Measurements from ENCODE around the gene BORCS5.

Gene BORCS5

DNA sequence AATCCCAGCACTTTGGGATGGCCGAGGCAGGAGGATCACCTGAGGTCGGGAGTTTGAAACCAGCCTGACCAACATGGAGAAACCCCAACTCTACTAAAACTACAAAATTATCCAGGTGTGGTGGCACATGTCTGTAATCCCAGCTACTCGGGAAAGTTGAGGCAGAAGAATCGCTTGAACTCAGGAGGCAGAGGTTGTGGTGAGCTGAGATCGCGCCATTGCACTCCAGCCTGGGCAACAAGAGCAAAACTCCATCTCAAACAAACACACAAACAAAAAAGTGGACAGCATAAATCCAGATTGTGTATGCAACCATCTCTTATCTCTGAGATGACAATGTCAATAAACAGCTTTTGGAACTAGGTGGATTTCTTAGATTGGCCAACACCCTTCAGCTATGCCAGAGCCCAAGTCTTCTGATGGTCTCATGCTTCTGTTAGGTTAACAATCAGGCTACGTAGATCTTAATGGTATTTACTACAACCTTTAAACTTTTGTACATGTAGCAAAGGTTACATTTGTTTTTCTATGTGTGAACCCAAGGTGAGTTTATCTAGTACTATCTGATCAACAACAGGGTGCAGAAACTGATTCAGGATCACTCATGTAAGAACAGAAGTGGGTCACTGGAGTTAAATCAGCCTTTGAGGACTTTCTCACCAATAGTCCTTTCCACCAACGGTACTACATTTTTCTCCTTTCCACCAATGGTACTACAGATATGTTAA is 132.1 kb downstream of the BORCS5 start:
- TF ChIP-seq, protein P1, sequence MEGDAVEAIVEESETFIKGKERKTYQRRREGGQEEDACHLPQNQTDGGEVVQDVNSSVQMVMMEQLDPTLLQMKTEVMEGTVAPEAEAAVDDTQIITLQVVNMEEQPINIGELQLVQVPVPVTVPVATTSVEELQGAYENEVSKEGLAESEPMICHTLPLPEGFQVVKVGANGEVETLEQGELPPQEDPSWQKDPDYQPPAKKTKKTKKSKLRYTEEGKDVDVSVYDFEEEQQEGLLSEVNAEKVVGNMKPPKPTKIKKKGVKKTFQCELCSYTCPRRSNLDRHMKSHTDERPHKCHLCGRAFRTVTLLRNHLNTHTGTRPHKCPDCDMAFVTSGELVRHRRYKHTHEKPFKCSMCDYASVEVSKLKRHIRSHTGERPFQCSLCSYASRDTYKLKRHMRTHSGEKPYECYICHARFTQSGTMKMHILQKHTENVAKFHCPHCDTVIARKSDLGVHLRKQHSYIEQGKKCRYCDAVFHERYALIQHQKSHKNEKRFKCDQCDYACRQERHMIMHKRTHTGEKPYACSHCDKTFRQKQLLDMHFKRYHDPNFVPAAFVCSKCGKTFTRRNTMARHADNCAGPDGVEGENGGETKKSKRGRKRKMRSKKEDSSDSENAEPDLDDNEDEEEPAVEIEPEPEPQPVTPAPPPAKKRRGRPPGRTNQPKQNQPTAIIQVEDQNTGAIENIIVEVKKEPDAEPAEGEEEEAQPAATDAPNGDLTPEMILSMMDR (IDR thresholded peaks at IDR 0.05; ENCODE audit: control extremely low read depth, extremely low read depth, low read depth, missing control alignments): no peak
- CTCF ChIA-PET: interaction anchor here (1.7 kb wide), 1 partner anchor 17 kb away, joined by 6 read pairs; no protein-coding TSS in a partner anchor
- no peak for DNase-seq (ENCODE audit: extremely low spot score)
- POLR2A ChIA-PET: no interaction called here

DNA sequence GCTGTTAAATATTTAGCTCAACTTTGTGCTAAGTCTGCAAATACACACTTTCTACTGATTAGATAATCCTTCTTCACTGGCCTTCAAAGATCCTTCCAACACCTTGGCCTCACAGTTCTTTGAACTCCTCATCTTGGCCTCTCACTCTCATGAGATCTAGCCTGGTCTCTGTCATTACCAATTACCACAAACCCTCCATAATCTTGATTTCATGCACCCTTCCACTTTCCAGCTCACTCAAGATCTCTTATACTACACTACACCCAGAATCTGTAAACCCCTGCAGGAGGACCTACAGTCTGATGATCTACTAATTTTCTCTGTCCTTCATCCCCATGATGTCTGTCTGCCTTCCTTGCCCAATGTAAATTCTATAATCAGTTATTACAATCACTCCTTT is 134.7 kb downstream of the BORCS5 start:
- ChIA-PET CTCF (interaction anchor here (1.0 to 4.0 kb wide), 3 partner anchors 9 to 12 kb away, joined by 3 to 13 read pairs (median 6); no protein-coding TSS in a partner anchor), POLR2A (no interaction called here)
- no peak for DNase-seq (ENCODE audit: extremely low spot score)
- TF ChIP-seq, protein P1 (IDR thresholded peaks at IDR 0.05; ENCODE audit: control extremely low read depth, extremely low read depth, low read depth, missing control alignments): no peak

DNA sequence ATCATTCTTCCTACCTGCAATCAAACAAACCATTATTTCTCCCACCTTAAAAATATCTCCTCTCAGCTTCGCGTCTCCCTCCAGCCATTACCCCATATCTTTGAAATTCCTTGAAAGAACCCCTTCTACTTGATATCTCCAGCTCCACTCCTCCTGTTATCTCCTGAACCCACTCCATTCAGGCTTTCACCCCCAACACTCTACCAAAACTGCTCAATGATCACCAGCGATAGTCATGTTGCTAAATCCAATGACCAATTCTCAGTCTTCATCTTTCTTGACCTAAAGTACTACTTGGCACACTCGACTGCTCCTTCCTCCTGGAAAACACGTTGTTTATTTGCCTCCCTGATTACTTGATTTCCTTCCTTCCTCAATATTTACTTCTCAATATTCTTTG is 135.7 kb downstream of the BORCS5 start:
- no peak for DNase-seq (ENCODE audit: extremely low spot score)
- ChIA-PET CTCF (interaction anchor here (4.0 kb wide), 1 partner anchor 11 kb away, joined by 13 read pairs; no protein-coding TSS in a partner anchor), POLR2A (no interaction called here)

DNA sequence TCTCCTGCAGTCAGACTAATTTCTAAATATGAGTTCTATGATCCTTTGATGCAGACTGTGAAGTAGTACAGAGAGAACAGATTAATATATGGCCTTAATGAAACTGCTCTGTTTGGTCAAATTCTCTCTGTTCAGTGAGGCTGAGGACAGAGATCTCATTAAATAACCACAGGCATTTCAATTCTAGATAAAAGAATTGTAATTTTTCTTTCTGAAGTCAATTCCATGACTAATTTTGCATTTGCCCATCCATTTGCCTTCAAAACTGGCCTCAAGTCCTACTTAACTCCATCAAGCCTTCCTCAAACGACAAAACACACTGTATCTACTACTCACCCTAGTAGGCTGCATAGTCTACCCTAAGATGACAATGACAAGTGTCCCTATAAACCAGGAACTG is 138.7 kb downstream of the BORCS5 start:
- ChIA-PET CTCF (interaction anchor here (1.1 to 2.0 kb wide), 4 partner anchors 9 to 60 kb away, joined by 3 to 6 read pairs (median 4); no protein-coding TSS in a partner anchor), POLR2A (no interaction called here)
- DNase-seq (ENCODE audit: extremely low spot score): no peak
- TF ChIP-seq, protein P1 (IDR thresholded peaks at IDR 0.05; ENCODE audit: control extremely low read depth, extremely low read depth, low read depth, missing control alignments): no peak

More for the DNA sequence above, 135.7 kb downstream of the BORCS5 start:
- TF ChIP-seq, protein P1 (IDR thresholded peaks at IDR 0.05; ENCODE audit: control extremely low read depth, extremely low read depth, low read depth, missing control alignments): no peak

DNA sequence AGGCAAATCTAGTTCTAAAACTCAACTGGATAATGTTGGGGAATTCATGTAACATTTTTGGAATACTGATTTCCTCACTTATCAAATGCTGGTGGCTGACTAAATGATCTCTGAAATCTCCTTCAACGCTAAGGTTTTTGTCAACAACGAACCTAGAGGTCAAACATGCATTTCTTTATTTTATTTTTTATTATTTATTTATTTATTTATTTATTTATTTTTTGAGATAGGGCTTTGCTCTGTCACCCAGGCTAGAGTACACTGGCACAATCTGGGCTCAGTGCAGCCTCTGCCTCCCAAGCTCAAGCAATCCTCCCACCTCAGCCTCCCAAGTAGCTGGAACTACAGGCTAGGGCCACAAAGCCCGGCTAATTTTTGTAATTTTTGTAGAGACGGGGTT is 141.3 kb downstream of the BORCS5 start:
- TF ChIP-seq, protein P1 (IDR thresholded peaks at IDR 0.05; ENCODE audit: control extremely low read depth, extremely low read depth, low read depth, missing control alignments): no peak
- POLR2A ChIA-PET: no interaction called here
- CTCF ChIA-PET: interaction anchor here (1.7 kb wide), 1 partner anchor 11 kb away, joined by 4 read pairs; no protein-coding TSS in a partner anchor
- DNase-seq (ENCODE audit: extremely low spot score): no peak

DNA sequence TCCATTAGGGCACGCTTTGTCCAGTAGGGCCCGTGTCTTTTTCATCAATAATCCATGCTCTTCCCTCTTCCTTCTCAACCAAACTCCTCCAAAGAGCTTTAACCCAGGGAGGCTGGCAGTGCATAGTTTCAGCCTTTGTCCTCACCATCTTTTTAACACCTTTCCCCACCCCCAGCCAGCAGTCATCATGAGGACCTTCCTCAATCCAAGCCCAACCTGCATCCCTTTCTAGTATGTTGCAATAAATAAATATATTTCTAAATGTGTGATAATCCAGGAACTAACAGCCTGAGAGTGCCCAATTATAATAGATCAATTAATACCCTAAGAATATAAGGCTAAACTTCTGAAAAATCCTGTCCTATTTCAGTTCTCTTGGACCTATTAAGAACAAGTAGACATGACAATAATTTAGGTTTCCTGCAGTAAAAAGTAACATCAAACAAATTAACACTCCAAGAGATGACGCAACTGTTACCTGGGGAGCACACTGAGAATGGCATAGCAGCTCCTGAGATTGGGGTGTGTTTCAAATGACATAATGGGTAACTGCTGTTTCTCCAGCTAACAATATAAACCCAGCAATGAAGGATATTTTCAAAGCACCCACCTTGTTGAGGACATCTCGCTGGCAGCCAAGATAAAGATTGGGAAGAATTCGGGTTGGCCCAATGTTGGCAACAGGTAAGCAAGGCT is 143.2 kb downstream of the BORCS5 start:
- ChIA-PET POLR2A (no interaction called here), CTCF (interaction anchor here (1.2 to 1.9 kb wide), 7 partner anchors 9 to 23 kb away, joined by 3 to 6 read pairs (median 5); no protein-coding TSS in a partner anchor)
- DNase-seq (ENCODE audit: extremely low spot score): no peak
- TF ChIP-seq, protein P1 (IDR thresholded peaks at IDR 0.05; ENCODE audit: control extremely low read depth, extremely low read depth, low read depth, missing control alignments): no peak

Data from GM10248 (cell line).